VCaP (cell line): Measurements from ENCODE around the gene ADORA2B.
A peak's percentile ranks its signal among the peaks of the same experiment; 100 is the strongest.

Experiments
- H3K27ac ChIP-seq: fragments of 450-650 bp; 2 replicates; pipeline ENCODE4 v1.5.1; 2017
- TF ChIP-seq, protein P1 (sequence below): fragments of 450-650 bp; conservative IDR thresholded peaks from 2 replicates; pipeline ENCODE4 v1.5.1; 2017; ENCODE audit warnings: mild to moderate bottlenecking, moderate library complexity

The ADORA2B gene

DNA sequence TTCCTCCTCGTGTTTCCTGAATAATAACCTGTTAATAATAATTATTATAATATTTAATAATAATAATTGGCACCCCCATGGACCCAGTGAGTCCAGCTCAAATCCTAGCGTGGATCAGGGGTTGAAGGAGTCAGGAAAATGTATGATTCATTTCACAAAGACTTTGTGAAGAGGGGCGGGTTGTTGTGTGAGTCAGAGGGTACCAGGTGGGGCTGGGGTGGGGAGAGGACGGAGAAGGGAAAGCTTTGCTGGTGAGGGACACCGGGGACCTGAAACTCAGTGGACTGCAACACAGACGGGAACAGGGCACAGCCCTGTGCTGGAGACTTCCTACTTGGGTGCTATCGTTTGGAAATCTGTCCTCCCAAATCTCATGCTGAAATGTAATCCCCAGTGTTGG, 3.1 kb upstream of the ADORA2B start:
- H3K27ac ChIP-seq: no peak overlapping the region
- TF ChIP-seq, protein P1, sequence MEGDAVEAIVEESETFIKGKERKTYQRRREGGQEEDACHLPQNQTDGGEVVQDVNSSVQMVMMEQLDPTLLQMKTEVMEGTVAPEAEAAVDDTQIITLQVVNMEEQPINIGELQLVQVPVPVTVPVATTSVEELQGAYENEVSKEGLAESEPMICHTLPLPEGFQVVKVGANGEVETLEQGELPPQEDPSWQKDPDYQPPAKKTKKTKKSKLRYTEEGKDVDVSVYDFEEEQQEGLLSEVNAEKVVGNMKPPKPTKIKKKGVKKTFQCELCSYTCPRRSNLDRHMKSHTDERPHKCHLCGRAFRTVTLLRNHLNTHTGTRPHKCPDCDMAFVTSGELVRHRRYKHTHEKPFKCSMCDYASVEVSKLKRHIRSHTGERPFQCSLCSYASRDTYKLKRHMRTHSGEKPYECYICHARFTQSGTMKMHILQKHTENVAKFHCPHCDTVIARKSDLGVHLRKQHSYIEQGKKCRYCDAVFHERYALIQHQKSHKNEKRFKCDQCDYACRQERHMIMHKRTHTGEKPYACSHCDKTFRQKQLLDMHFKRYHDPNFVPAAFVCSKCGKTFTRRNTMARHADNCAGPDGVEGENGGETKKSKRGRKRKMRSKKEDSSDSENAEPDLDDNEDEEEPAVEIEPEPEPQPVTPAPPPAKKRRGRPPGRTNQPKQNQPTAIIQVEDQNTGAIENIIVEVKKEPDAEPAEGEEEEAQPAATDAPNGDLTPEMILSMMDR: no peak

DNA sequence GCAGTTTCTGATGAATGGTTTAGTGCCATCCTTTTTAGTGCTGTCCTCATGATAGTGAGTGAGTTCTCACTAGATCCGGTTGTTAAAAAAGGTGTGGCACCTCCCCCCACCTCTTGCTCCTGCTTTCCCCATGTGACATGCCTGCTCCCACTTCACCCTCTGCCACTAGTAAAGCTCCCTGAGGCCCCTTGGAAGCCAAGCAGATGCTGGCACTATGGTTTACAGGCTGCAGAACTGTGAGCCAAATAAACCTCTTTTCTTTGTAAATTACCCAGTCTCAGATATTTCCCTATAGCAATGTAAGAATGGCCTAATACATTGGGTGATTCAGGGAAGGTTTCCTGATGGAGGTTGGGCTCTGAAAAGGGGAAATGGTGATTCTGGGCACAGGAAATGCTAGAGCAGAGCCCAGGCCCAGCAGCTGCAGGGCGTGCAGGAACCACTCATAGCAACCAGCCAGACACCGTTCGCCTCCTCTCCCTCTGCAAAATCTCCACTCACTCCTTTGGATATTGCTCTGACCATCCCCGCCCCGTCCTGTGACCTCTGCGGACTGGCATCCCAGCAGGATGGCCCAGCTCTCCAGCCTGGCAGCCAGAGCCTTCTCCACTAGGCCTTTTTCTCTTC, 2.6 kb upstream of the ADORA2B start:
- no peak overlapping the region for H3K27ac ChIP-seq
- TF ChIP-seq, protein P1: no peak

DNA sequence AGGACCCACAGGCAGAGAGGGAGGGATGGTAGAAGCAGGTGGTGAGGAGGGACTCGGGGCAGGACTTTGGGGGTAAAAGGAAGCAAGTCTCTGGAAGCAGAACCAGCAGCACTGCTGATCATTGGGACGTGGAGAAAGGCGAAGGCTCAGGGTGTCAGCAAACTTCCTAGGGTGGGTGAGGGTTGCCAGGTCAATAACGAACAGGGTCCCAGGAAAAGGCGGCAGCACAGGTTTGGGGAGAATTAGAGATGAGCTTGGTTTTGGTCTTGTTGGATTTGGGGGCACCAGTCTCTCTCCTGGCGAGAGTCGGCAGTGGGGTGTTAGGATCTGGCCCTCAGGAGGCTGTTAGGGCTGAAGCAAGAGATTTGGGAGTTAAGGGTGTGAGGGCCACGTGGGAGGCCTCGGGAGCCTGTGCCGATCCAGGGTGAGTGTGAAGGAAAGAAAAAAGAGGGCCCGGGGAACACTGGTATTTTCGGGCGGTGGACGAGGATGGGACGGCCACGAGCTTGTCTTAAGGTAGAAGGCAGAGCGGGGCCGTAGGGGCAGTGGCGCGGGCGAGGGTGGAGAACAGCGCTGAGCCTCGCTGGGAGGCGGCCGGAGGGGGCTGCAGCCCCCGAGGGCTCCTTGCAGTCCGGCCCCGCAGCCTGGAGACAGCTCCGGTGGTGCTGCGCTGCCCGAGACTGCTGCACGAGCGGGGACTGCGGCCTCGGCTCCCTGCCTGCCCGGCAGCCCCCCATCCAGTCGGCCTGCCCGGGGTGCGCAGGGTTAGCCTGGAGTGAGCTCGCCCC, 765 bp upstream of the ADORA2B start:
- peak overlapping the region; percentile 60 for H3K27ac ChIP-seq
- TF ChIP-seq, protein P1: no peak

DNA sequence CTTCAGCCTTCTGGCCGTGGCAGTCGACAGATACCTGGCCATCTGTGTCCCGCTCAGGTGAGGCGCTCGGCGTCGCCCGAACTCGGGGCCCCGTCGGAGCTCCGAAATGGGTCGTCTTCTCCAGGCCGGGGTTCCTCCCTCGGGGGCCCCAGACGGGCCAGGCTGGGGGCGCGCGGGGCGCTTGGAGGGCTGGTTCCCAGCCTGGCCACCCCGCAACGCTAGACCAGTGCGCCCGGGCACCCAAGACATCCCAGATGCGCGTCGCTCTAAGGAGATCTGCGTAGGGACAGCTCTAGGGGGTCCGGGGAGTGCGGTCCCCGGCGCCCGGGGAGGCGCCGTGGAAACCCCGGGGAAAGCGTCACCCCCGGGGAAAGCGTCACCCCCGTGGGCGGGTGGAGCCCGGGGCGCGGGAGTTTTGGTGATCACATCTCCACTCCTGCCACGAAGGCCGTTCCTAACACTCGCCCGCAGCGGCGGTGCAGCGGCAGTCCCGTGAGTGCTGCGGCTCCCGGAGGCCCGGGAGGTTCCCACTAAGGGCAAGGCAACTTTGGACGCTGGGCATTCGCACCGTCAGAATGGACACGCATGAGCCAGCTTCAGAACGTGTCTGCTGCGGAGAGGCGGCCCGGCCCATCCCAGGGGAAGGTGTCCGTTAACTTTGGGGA, 729 bp downstream of the ADORA2B start:
- peak overlapping the region; percentile 60; the same call in 1 of the 2 replicates for H3K27ac ChIP-seq
- TF ChIP-seq, protein P1: no peak

DNA sequence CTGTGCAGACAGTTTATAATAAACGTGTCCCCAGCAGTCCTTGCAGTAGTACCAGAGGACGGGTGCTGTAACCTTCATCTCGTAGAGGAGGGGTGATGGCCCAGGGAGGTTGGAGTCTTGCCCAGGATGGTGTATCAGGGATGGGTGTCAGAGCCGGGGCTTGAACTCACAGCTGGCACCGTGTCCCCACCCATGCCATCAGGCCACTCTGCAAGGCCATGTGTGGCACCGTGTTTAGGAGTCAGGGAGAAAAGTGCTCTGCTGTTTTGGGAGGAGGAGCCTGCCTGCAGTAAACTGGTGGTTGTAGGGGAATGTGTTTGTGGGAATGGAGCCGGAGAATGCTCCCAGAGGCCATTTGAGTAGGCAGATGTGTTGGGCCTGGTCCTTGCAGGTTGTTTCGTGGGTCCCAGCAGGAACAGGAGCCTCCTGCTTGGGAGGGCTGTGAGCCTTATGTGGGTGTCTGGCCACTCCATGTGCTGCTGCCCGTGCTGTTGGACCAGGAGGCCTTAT, 1.7 kb downstream of the ADORA2B start:
- H3K27ac ChIP-seq: no peak overlapping the region
- TF ChIP-seq, protein P1: no peak

DNA sequence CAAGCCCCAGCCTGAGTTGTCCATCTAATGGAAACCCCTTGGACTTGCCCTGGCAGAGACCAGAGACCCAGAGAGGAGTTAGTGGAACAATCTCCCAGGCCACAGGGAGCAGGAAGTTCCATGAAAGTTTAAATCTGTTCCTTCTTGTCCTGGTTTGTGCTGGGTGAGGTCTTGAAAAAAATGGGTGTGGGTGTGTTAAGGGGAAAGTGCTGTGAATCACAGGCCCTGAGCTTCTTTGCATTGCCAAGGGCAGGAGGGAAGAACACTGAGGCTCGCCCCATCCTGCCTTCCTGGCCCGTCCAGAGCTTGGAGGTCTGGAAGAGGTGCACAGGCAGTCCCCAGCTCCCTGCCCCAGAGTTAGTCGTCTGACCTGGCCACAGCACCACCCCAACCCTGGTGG, 2.3 kb downstream of the ADORA2B start:
- H3K27ac ChIP-seq: no peak overlapping the region
- TF ChIP-seq, protein P1: no peak
